ENCODE data around the gene FUCA1.

Gene FUCA1

DNA sequence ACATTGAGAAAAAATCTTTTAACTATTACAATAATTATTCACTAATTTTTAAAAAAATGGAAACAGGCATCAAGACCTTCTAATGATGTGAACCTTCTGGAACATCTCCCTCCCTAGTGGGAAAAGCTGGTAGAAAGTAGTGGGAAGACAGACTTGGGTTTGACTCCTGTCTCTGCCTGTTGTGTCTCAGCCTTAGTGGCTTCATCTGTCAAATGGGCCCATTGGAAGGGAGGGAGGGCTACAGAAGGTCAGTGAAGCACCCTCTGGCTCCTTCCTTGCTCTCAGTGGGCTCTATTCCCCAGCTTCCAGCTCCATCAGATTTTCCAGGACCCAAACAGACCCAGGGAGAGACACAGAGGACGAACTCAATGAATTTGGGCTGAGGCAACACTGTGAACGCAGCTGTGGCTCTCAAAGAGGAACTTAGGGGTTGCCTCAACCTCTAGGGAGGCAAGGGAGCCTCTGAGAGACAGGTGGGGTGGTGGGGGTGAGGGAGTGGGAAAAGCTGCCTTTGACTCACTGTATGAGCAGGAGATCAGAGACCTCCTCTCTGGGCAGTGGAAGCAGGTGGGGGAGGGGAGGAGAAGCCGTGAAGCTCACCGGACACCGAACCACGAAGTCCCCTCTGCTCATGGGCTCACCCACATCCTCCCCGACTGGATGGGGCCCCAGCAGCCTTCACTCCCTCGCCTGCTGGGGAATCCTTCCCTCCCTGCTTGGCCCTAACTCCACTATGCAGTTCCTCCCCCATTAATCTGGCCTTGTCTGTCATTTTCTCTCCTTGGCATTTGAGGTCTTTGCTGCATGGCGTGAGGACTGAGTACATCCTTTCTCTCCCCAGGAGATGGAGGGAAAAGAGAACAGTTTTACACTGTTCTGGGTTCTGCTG, 40.6 kb upstream of the FUCA1 start:
- no peaks in the 10 kb centered on the region for H3K9me2 ChIP-seq (replicated peaks; ENCODE audit: control insufficient read depth, low read length)
- H3F3A ChIP-seq (ENCODE audit: control insufficient read depth, insufficient read depth), result peaks cover 46% of the 10 kb centered on the region
- peaks cover 53% of the 10 kb centered on the region for H3K79me2 ChIP-seq (ENCODE audit: control insufficient read depth, low read length)
- no peaks in the 10 kb centered on the region for H3K27me3 ChIP-seq (ENCODE audit: control insufficient read depth, low read length)
- peak overlapping the region; percentile 99 for H3K27ac ChIP-seq (ENCODE audit: low read depth, low read length)
- peaks cover 38% of the 10 kb centered on the region for H3K36me3 ChIP-seq (ENCODE audit: control insufficient read depth, low read length)
- H3K4me2 ChIP-seq (ENCODE audit: low read length), result peak overlapping the region; percentile 98
- no peaks in the 10 kb centered on the region for H3K9me3 ChIP-seq (ENCODE audit: control insufficient read depth, insufficient read depth, low read length)
- no peaks in the 10 kb centered on the region for H4K20me1 ChIP-seq (ENCODE audit: control insufficient read depth, insufficient read depth, low read depth, low read length)
- no peak for TF ChIP-seq EZH2phosphoT487 (IDR thresholded peaks at IDR 0.05; ENCODE audit: borderline replicate concordance, low read length)
- TF ChIP-seq, protein P1, sequence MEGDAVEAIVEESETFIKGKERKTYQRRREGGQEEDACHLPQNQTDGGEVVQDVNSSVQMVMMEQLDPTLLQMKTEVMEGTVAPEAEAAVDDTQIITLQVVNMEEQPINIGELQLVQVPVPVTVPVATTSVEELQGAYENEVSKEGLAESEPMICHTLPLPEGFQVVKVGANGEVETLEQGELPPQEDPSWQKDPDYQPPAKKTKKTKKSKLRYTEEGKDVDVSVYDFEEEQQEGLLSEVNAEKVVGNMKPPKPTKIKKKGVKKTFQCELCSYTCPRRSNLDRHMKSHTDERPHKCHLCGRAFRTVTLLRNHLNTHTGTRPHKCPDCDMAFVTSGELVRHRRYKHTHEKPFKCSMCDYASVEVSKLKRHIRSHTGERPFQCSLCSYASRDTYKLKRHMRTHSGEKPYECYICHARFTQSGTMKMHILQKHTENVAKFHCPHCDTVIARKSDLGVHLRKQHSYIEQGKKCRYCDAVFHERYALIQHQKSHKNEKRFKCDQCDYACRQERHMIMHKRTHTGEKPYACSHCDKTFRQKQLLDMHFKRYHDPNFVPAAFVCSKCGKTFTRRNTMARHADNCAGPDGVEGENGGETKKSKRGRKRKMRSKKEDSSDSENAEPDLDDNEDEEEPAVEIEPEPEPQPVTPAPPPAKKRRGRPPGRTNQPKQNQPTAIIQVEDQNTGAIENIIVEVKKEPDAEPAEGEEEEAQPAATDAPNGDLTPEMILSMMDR (IDR thresholded peaks at IDR 0.05; ENCODE audit: low read depth, low read length, poor library complexity, severe bottlenecking), result no peak
- H3K4me3 ChIP-seq (ENCODE audit: low read length), result peak overlapping the region; percentile 80
- H3K4me1 ChIP-seq (ENCODE audit: control insufficient read depth, low read length), result peaks cover 100% of the 10 kb centered on the region

DNA sequence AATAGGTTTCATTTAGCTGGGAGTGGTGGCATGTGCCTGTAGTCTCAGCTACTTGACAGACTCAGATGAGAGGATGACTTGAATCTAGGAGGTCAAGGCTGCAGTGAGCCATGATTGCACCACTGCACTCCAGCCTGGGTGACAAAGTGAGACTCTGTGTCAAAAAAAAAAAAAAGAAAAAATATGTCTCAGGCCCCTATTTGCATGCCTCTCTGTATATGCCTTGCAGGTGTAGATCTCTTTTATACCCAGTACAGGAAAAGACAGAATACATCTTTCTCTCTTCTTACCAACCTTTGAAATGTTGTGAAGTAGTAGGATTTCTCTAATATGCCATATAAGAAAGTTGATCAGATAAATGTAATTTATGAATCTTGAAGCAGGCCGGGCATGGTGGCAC, 38.6 kb upstream of the FUCA1 start:
- H3F3A ChIP-seq (ENCODE audit: control insufficient read depth, insufficient read depth), result peaks cover 38% of the 10 kb centered on the region
- no peak for TF ChIP-seq EZH2phosphoT487 (IDR thresholded peaks at IDR 0.05; ENCODE audit: borderline replicate concordance, low read length)
- TF ChIP-seq, protein P1 (IDR thresholded peaks at IDR 0.05; ENCODE audit: low read depth, low read length, poor library complexity, severe bottlenecking), result no peak
- peak overlapping the region; percentile 99 for H3K27ac ChIP-seq (ENCODE audit: low read depth, low read length)
- peaks cover 88% of the 10 kb centered on the region for H3K4me1 ChIP-seq (ENCODE audit: control insufficient read depth, low read length)
- peak overlapping the region; percentile 80 for H3K4me3 ChIP-seq (ENCODE audit: low read length)
- no peaks in the 10 kb centered on the region for H3K27me3 ChIP-seq (ENCODE audit: control insufficient read depth, low read length)
- no peaks in the 10 kb centered on the region for H3K9me2 ChIP-seq (replicated peaks; ENCODE audit: control insufficient read depth, low read length)
- H3K79me2 ChIP-seq (ENCODE audit: control insufficient read depth, low read length), result peaks cover 57% of the 10 kb centered on the region
- peak overlapping the region; percentile 98 for H3K4me2 ChIP-seq (ENCODE audit: low read length)
- no peaks in the 10 kb centered on the region for H3K9me3 ChIP-seq (ENCODE audit: control insufficient read depth, insufficient read depth, low read length)
- no peaks in the 10 kb centered on the region for H4K20me1 ChIP-seq (ENCODE audit: control insufficient read depth, insufficient read depth, low read depth, low read length)
- peaks cover 41% of the 10 kb centered on the region for H3K36me3 ChIP-seq (ENCODE audit: control insufficient read depth, low read length)

DNA sequence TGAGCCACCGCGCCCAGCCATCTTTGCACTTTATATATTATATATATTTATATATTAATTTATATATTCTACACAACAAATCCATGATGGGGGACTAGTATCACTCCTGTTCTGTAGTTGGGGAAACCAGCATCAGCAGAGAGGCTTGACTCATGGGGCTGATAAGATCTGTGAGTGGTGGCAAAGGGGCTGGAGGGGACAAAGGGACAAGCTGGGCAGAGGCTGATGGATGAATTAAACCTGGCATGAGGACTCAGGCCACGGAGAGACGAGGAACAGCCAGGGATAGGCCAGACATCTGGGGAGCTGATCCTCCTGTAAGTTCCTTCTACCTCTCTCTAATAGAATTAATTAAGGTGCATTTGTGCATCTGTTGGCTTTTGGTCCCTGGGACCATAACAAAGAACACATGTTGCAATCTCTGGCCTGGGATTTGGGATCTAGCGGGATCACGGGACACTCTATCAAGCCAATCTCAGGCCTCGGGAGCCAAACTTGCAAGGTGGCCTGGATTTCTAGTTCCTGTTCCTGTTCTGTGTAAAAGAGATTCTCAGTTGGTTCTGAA, 37.5 kb upstream of the FUCA1 start:
- Histone ChIP-seq H3F3A (ENCODE audit: control insufficient read depth, insufficient read depth) (peaks cover 28% of the 10 kb centered on the region), H3K4me1 (ENCODE audit: control insufficient read depth, low read length) (peaks cover 88% of the 10 kb centered on the region), H3K79me2 (ENCODE audit: control insufficient read depth, low read length) (peaks cover 61% of the 10 kb centered on the region), H4K20me1 (ENCODE audit: control insufficient read depth, insufficient read depth, low read depth, low read length) (no peaks in the 10 kb centered on the region), H3K4me3 (ENCODE audit: low read length) (peak overlapping the region; percentile 40; the same call in 1 of the 2 replicates), H3K27me3 (ENCODE audit: control insufficient read depth, low read length) (no peaks in the 10 kb centered on the region), H3K36me3 (ENCODE audit: control insufficient read depth, low read length) (peaks cover 48% of the 10 kb centered on the region), H3K4me2 (ENCODE audit: low read length) (peak overlapping the region; percentile 98), H3K9me2 (replicated peaks; ENCODE audit: control insufficient read depth, low read length) (no peaks in the 10 kb centered on the region), H3K27ac (ENCODE audit: low read depth, low read length) (peak overlapping the region; percentile 99), H3K9me3 (ENCODE audit: control insufficient read depth, insufficient read depth, low read length) (no peaks in the 10 kb centered on the region)
- TF ChIP-seq, protein P1 (IDR thresholded peaks at IDR 0.05; ENCODE audit: low read depth, low read length, poor library complexity, severe bottlenecking), result no peak
- no peak for TF ChIP-seq EZH2phosphoT487 (IDR thresholded peaks at IDR 0.05; ENCODE audit: borderline replicate concordance, low read length)
